Measurements from ENCODE around the gene ASB2.

DNA sequence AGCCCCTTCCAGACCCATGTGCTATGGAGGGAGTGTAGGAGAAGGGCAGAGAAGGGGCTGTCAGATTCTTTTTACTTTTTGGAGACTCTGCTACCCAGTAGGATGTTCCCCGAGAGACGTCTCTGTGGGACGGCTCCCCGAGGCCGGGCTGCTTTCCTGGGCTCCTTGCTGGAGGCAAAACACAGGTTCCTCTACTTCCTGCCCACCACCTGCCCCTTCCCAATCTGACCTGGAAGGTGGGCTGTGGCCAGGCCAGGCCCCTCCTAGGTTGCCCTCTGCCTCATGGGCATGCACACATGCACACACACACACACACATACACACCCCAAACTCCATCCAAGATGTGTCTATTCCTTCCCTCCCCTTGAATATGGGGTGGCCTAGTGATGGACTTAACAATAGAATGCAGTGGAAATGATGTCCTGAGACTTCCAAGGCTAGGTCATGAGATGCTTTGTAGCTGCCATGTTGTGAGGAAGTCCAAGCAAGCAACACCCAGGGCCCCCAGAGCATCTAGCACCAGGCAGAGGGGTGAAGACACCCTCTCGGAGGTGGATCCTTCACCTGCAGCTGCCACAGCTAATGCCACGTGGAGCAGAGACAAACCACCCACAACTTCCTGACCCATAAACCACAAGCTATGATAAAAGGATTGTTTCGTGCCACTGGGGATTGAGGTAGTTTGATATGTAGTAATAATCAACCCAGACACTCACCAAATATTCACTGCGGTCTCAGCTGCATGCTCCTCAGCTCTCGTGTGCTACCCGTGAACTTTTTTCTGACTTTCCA, 1.6 kb upstream of the ASB2 start:
- TF ChIP-seq, protein P1, sequence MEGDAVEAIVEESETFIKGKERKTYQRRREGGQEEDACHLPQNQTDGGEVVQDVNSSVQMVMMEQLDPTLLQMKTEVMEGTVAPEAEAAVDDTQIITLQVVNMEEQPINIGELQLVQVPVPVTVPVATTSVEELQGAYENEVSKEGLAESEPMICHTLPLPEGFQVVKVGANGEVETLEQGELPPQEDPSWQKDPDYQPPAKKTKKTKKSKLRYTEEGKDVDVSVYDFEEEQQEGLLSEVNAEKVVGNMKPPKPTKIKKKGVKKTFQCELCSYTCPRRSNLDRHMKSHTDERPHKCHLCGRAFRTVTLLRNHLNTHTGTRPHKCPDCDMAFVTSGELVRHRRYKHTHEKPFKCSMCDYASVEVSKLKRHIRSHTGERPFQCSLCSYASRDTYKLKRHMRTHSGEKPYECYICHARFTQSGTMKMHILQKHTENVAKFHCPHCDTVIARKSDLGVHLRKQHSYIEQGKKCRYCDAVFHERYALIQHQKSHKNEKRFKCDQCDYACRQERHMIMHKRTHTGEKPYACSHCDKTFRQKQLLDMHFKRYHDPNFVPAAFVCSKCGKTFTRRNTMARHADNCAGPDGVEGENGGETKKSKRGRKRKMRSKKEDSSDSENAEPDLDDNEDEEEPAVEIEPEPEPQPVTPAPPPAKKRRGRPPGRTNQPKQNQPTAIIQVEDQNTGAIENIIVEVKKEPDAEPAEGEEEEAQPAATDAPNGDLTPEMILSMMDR (IDR thresholded peaks at IDR 0.05) = no peak
- no peak for TF ChIP-seq POLR2AphosphoS5 (IDR thresholded peaks at IDR 0.05)
- no peak for TF ChIP-seq POLR2A (IDR thresholded peaks at IDR 0.05)

Measured in suprapubic skin (tissue), 4 donors.